Measurements from ENCODE around the gene NRF1. TPM values are rescaled to one million over a fixed set of nuclear protein-coding genes. Genes with fewer than 3 reads are reported as not detected.
"Not testable (repeated sequence)": the region's sequence is repeated elsewhere in the genome, so short reads cannot be mapped to it uniquely, and the experiment has no call there.

The NRF1 gene
- total RNA-seq, 1 experiment from 2014 or later, result 14.0 TPM

- ChIA-PET POLR2A (interaction anchor here (0.7 kb wide), 1 partner anchor 272 kb away, joined by 8 read pairs; no protein-coding TSS in a partner anchor), CTCF (no interaction called here)
- Histone ChIP-seq H3K27me3 (ENCODE audit: control insufficient read depth, insufficient read depth, low read length) (no peaks in the 10 kb centered on the region), H3K27ac (ENCODE audit: low read length) (no peak overlapping the region), H3K4me1 (ENCODE audit: control insufficient read depth, insufficient read depth, low read length) (no peaks in the 10 kb centered on the region), H3K4me3 (ENCODE audit: low read depth in 2 of 2, low read length in 2 of 2) (no peak overlapping the region), H3K9me3 (ENCODE audit: control insufficient read depth, insufficient read depth, low read depth, low read length) (no peaks in the 10 kb centered on the region; the same call in 1 of the 2 replicates), H3K36me3 (ENCODE audit: control insufficient read depth, insufficient read depth, low read length) (no peaks in the 10 kb centered on the region)
- TF ChIP-seq REST (IDR thresholded peaks at IDR 0.05; ENCODE audit: insufficient read depth in 1 of 2, low read depth in 2 of 2, low read length in 1 of 2) (no peak), TCF7L2 (IDR thresholded peaks at IDR 0.05; ENCODE audit: low read depth, low read length) (no peak), POLR2AphosphoS5 (IDR thresholded peaks at IDR 0.05; ENCODE audit: low read depth, low read length) (no peak), CTCF (IDR thresholded peaks at IDR 0.05) (no peak)
- DNase-seq (ENCODE audit: low read depth, low spot score) (no peak), ATAC-seq (no peak)
- in situ Hi-C loops (cut with HindIII; ENCODE audit: low pct_unique_long_range_greater_than_20kb, low sequenced_read_pairs) (no loop called here), intact Hi-C loops (cut with micrococcal nuclease; ENCODE audit: unreplicated experiment) (no loop called here)
- no TSS peak for BruUV-seq (replicated peaks)
Observed at GRCh38 chr7:129591868-129592267, 19.7 kb upstream of the NRF1 start.

GRCh38 chr7:129596386-129596785 is 15.1 kb upstream of the NRF1 start:
- H3K4me1 ChIP-seq (ENCODE audit: control insufficient read depth, insufficient read depth, low read length); ATAC-seq; CTCF ChIA-PET; H3K36me3 ChIP-seq (ENCODE audit: control insufficient read depth, insufficient read depth, low read length); POLR2A ChIA-PET; H3K4me3 ChIP-seq (ENCODE audit: low read depth in 2 of 2, low read length in 2 of 2); H3K27ac ChIP-seq (ENCODE audit: low read length); H3K9me3 ChIP-seq (ENCODE audit: control insufficient read depth, insufficient read depth, low read depth, low read length); intact Hi-C loops (cut with micrococcal nuclease; ENCODE audit: unreplicated experiment); DNase-seq (ENCODE audit: low read depth, low spot score); BruUV-seq (replicated peaks); H3K27me3 ChIP-seq (ENCODE audit: control insufficient read depth, insufficient read depth, low read length); in situ Hi-C loops (cut with HindIII; ENCODE audit: low pct_unique_long_range_greater_than_20kb, low sequenced_read_pairs): not testable (repeated sequence)

GRCh38 chr7:129597672-129598071 is 13.8 kb upstream of the NRF1 start:
- Histone ChIP-seq H3K4me3 (ENCODE audit: low read depth in 2 of 2, low read length in 2 of 2) (no peak overlapping the region), H3K27me3 (ENCODE audit: control insufficient read depth, insufficient read depth, low read length) (no peaks in the 10 kb centered on the region), H3K36me3 (ENCODE audit: control insufficient read depth, insufficient read depth, low read length) (no peaks in the 10 kb centered on the region), H3K4me1 (ENCODE audit: control insufficient read depth, insufficient read depth, low read length) (0 out of 2 replicates have a peak, but pooled peaks cover 3% of the 10 kb centered on the region), H3K27ac (ENCODE audit: low read length) (no peak overlapping the region), H3K9me3 (ENCODE audit: control insufficient read depth, insufficient read depth, low read depth, low read length) (no peaks in the 10 kb centered on the region)
- TF ChIP-seq POLR2AphosphoS5 (IDR thresholded peaks at IDR 0.05; ENCODE audit: low read depth, low read length), result no peak
- no peak for TF ChIP-seq SIN3A (IDR thresholded peaks at IDR 0.05; ENCODE audit: borderline replicate concordance, insufficient read depth, low read depth, low read length)
- no peak for TF ChIP-seq REST (IDR thresholded peaks at IDR 0.05; ENCODE audit: insufficient read depth in 1 of 2, low read depth in 2 of 2, low read length in 1 of 2)
- no peak for TF ChIP-seq TCF7L2 (IDR thresholded peaks at IDR 0.05; ENCODE audit: low read depth, low read length)
- TF ChIP-seq CTCF (IDR thresholded peaks at IDR 0.05), result no peak
- no peak for DNase-seq (ENCODE audit: low read depth, low spot score)
- BruUV-seq (replicated peaks), result no TSS peak
- POLR2A ChIA-PET, result no interaction called here
- ATAC-seq, result no peak
- CTCF ChIA-PET, result interaction anchor here (0.7 kb wide), 1 partner anchor 37 kb away, joined by 14 read pairs; no protein-coding TSS in a partner anchor
- in situ Hi-C loops (cut with HindIII; ENCODE audit: low pct_unique_long_range_greater_than_20kb, low sequenced_read_pairs) (no loop called here), intact Hi-C loops (cut with micrococcal nuclease; ENCODE audit: unreplicated experiment) (no loop called here)
